ENCODE data around the gene MAGEA6. TPM values are rescaled to one million over a fixed set of nuclear protein-coding genes. Genes with fewer than 3 reads are reported as not detected.

Gene MAGEA6
- total and polyA plus RNA-seq, 9 of the 15 experiments (the other 6 are each of a cell fraction or from before 2014, with no cell fraction given): 15.4 to 132 (median 95.5) TPM

DNA sequence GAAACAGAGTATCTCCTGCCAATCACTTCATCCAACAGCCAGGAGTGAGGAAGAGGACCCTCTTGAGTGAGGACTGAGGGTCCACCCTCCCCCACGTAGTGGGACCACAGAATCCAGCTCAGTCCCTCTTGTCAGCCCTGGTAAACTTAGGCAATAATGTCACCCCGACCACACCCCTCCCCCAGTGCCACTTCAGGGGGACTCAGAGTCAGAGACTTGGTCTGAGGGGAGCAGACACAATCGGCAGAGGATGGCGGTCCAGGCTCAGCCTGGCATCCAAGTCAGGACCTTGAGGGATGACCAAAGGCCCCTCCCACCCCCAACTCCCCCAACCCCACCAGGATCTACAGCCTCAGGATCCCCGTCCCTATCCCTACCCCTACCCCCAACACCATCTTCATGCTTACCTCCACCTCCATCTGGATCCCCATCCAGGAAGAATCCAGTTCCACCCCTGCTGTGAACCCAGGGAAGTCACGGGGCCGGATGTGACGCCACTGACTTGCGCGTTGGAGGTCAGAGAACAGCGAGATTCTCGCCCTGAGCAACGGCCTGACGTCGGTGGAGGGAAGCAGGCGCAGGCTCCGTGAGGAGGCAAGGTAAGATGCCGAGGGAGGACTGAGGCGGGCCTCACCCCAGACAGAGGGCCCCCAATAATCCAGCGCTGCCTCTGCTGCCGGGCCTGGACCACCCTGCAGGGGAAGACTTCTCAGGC is 36.1 kb downstream of the MAGEA6 start, which contains the start of the genes CSAG1 and MAGEA12 (continued):
- TF ChIP-seq, protein P1, sequence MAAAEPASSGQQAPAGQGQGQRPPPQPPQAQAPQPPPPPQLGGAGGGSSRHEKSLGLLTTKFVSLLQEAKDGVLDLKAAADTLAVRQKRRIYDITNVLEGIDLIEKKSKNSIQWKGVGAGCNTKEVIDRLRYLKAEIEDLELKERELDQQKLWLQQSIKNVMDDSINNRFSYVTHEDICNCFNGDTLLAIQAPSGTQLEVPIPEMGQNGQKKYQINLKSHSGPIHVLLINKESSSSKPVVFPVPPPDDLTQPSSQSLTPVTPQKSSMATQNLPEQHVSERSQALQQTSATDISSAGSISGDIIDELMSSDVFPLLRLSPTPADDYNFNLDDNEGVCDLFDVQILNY (CRISPR knock-in tag; IDR thresholded peaks at IDR 0.05): no peak
- TF ChIP-seq SLC30A9 (CRISPR knock-in tag; IDR thresholded peaks at IDR 0.05): no peak
- TF ChIP-seq, protein P2, sequence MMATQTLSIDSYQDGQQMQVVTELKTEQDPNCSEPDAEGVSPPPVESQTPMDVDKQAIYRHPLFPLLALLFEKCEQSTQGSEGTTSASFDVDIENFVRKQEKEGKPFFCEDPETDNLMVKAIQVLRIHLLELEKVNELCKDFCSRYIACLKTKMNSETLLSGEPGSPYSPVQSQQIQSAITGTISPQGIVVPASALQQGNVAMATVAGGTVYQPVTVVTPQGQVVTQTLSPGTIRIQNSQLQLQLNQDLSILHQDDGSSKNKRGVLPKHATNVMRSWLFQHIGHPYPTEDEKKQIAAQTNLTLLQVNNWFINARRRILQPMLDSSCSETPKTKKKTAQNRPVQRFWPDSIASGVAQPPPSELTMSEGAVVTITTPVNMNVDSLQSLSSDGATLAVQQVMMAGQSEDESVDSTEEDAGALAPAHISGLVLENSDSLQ (IDR thresholded peaks at IDR 0.05): peak; percentile 43; the same call in 1 of the 2 replicates
- TF ChIP-seq NFRKB (IDR thresholded peaks at IDR 0.05; ENCODE audit: low read depth): no peak
- TF ChIP-seq TAF1 (IDR thresholded peaks at IDR 0.05; ENCODE audit: control insufficient read depth, extremely low read depth, insufficient read depth, low read length, severe bottlenecking): peak; percentile 79
- peak; percentile 83; the same call in 1 of the 2 replicates for TF ChIP-seq MTA1 (IDR thresholded peaks at IDR 0.05; ENCODE audit: borderline replicate concordance)
- TF ChIP-seq SIX5 (IDR thresholded peaks at IDR 0.05; ENCODE audit: borderline replicate concordance in 1 of 2, insufficient read depth in 1 of 2, low read depth in 1 of 2, low read length in 2 of 2): peak in 1 of 2 experiments; percentile 12; a peak in 1 of 4 replicates
- TF ChIP-seq CHD2 (IDR thresholded peaks at IDR 0.05; ENCODE audit: low read depth, low read length): peak; percentile 95
- TF ChIP-seq CXXC5 (CRISPR knock-in tag; IDR thresholded peaks at IDR 0.05): peak; percentile 25; the same call in 1 of the 2 replicates

All from K562 (cell line).